ENCODE results near the gene BCHE. TPM values are rescaled to one million over a fixed set of nuclear protein-coding genes. Genes with fewer than 3 reads are reported as not detected.
"Not testable (repeated sequence)": the region's sequence is repeated elsewhere in the genome, so short reads cannot be mapped to it uniquely, and the experiment has no call there.

Gene BCHE
- total and polyA plus RNA-seq, 2 experiments from 2014 or later, result 4.1 to 9.5 TPM

DNA sequence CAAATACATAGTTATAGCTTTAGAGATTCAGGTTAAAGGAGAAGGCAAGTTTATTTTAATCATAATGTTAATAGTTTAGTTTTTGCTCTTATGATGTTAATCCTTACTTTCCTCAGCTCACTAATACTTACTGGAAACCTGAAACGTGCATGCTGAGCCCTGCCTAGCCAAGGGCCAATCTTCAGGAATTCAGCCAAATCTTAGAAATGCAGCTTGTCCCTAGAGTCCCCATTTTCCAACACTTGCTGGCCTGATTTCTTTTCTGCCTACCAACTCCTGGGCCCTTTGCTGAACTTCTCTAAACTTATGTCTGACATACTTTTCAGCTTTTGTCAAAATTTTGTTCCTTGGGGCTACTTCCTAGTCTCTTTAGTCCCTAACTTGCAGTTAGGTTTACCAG is 22.8 kb downstream of the BCHE start:
- no peak overlapping the region for H3K27ac ChIP-seq
- no peaks in the 10 kb centered on the region for H3K4me1 ChIP-seq (ENCODE audit: insufficient read depth)
- H3K36me3 ChIP-seq (replicated peaks; ENCODE audit: insufficient read depth, low read depth), result no peaks in the 10 kb centered on the region
- no peaks in the 10 kb centered on the region for H3K9me2 ChIP-seq (replicated peaks; ENCODE audit: insufficient read depth)
- no peak overlapping the region for H2AFZ ChIP-seq
- no peak for DNase-seq (ENCODE audit: low spot score)
- WGBS (ENCODE audit: low lambda C conversion rate, missing lambda C conversion rate), result 26% methylated on average over 1 of the region's 1 CpG
- no peaks in the 10 kb centered on the region for H3K79me2 ChIP-seq
- no peak overlapping the region for H3K4me2 ChIP-seq
- no peaks in the 10 kb centered on the region for H4K20me1 ChIP-seq (ENCODE audit: insufficient read depth, poor library complexity, severe bottlenecking)
- TF ChIP-seq EZH2 (IDR thresholded peaks at IDR 0.05; ENCODE audit: borderline replicate concordance), result no peak
- no peak for TF ChIP-seq EZH2phosphoT487 (IDR thresholded peaks at IDR 0.05; ENCODE audit: low read depth, severe bottlenecking, unreplicated experiment)
- TF ChIP-seq, protein P1, sequence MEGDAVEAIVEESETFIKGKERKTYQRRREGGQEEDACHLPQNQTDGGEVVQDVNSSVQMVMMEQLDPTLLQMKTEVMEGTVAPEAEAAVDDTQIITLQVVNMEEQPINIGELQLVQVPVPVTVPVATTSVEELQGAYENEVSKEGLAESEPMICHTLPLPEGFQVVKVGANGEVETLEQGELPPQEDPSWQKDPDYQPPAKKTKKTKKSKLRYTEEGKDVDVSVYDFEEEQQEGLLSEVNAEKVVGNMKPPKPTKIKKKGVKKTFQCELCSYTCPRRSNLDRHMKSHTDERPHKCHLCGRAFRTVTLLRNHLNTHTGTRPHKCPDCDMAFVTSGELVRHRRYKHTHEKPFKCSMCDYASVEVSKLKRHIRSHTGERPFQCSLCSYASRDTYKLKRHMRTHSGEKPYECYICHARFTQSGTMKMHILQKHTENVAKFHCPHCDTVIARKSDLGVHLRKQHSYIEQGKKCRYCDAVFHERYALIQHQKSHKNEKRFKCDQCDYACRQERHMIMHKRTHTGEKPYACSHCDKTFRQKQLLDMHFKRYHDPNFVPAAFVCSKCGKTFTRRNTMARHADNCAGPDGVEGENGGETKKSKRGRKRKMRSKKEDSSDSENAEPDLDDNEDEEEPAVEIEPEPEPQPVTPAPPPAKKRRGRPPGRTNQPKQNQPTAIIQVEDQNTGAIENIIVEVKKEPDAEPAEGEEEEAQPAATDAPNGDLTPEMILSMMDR (IDR thresholded peaks at IDR 0.05; ENCODE audit: poor library complexity), result no peak
- H3K4me3 ChIP-seq, result no peak overlapping the region
- no peaks in the 10 kb centered on the region for H3K27me3 ChIP-seq
- H3K9me3 ChIP-seq (ENCODE audit: low read depth), result no peaks in the 10 kb centered on the region

DNA sequence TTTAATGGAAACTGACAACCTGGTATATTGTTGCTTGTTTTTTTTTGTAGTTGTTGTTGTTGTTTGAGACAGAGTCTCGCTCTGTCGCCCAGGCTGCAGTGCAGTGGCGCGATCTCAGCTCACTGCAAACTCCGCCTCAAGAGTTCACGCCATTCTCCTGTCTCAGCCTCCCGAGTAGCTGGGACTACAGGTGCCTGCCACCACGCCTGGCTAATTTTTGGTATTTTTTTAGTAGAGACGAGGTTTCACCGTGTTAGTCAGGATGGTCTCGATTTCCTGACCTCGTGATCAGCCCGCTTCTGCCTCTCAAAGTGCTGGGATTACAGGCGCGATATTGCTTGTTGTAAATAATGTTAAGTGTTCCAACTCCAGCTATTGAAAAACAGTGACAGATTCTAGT is 29.3 kb downstream of the BCHE start:
- H3K4me1 ChIP-seq (ENCODE audit: insufficient read depth); H4K20me1 ChIP-seq (ENCODE audit: insufficient read depth, poor library complexity, severe bottlenecking); H3K4me3 ChIP-seq; H3K9me2 ChIP-seq (replicated peaks; ENCODE audit: insufficient read depth); H3K36me3 ChIP-seq (replicated peaks; ENCODE audit: insufficient read depth, low read depth); H3K27ac ChIP-seq; DNase-seq (ENCODE audit: low spot score); H3K27me3 ChIP-seq; H3K9me3 ChIP-seq (ENCODE audit: low read depth); H3K79me2 ChIP-seq; H2AFZ ChIP-seq; H3K4me2 ChIP-seq: not testable (repeated sequence)
- 97% methylated on average over 15 of the region's 15 CpGs for WGBS (ENCODE audit: low lambda C conversion rate, missing lambda C conversion rate)

GRCh38 chr3:165805946-165806561 is 31.2 kb downstream of the BCHE start:
- WGBS (ENCODE audit: low lambda C conversion rate, missing lambda C conversion rate), result 89% methylated on average over 5 of the region's 5 CpGs
- no peak overlapping the region for H2AFZ ChIP-seq
- no peak overlapping the region for H3K4me2 ChIP-seq
- no peak overlapping the region for H3K27ac ChIP-seq
- H3K9me2 ChIP-seq (replicated peaks; ENCODE audit: insufficient read depth), result no peaks in the 10 kb centered on the region
- TF ChIP-seq EZH2 (IDR thresholded peaks at IDR 0.05; ENCODE audit: borderline replicate concordance), result no peak
- TF ChIP-seq EZH2phosphoT487 (IDR thresholded peaks at IDR 0.05; ENCODE audit: low read depth, severe bottlenecking, unreplicated experiment), result no peak
- TF ChIP-seq, protein P1 (IDR thresholded peaks at IDR 0.05; ENCODE audit: poor library complexity), result no peak
- no peak for DNase-seq (ENCODE audit: low spot score)
- H3K9me3 ChIP-seq (ENCODE audit: low read depth), result no peaks in the 10 kb centered on the region
- H3K4me1 ChIP-seq (ENCODE audit: insufficient read depth), result peaks cover 2% of the 10 kb centered on the region
- no peak overlapping the region for H3K4me3 ChIP-seq
- H4K20me1 ChIP-seq (ENCODE audit: insufficient read depth, poor library complexity, severe bottlenecking), result no peaks in the 10 kb centered on the region
- H3K27me3 ChIP-seq, result no peaks in the 10 kb centered on the region
- no peaks in the 10 kb centered on the region for H3K79me2 ChIP-seq
- H3K36me3 ChIP-seq (replicated peaks; ENCODE audit: insufficient read depth, low read depth), result no peaks in the 10 kb centered on the region

- 83% methylated on average over 1 of the region's 1 CpG for WGBS (ENCODE audit: low lambda C conversion rate, missing lambda C conversion rate)
These were observed 33.8 kb downstream of the BCHE start for GRCh38 chr3:165803471-165803870.

More at GRCh38 chr3:165803471-165803870, 33.8 kb downstream of the BCHE start:
- H3K4me2 ChIP-seq, result no peak overlapping the region
- peaks cover 3% of the 10 kb centered on the region for H3K4me1 ChIP-seq (ENCODE audit: insufficient read depth)
- no peaks in the 10 kb centered on the region for H4K20me1 ChIP-seq (ENCODE audit: insufficient read depth, poor library complexity, severe bottlenecking)
- H3K79me2 ChIP-seq, result no peaks in the 10 kb centered on the region
- TF ChIP-seq EZH2 (IDR thresholded peaks at IDR 0.05; ENCODE audit: borderline replicate concordance) (no peak), EZH2phosphoT487 (IDR thresholded peaks at IDR 0.05; ENCODE audit: low read depth, severe bottlenecking, unreplicated experiment) (no peak)
- TF ChIP-seq, protein P1 (IDR thresholded peaks at IDR 0.05; ENCODE audit: poor library complexity), result no peak
- H3K9me2 ChIP-seq (replicated peaks; ENCODE audit: insufficient read depth), result no peaks in the 10 kb centered on the region
- H2AFZ ChIP-seq, result no peak overlapping the region
- no peak for DNase-seq (ENCODE audit: low spot score)
- H3K9me3 ChIP-seq (ENCODE audit: low read depth), result no peaks in the 10 kb centered on the region
- no peak overlapping the region for H3K4me3 ChIP-seq
- H3K27ac ChIP-seq, result no peak overlapping the region
- no peaks in the 10 kb centered on the region for H3K27me3 ChIP-seq
- H3K36me3 ChIP-seq (replicated peaks; ENCODE audit: insufficient read depth, low read depth), result no peaks in the 10 kb centered on the region

Data from hepatocyte (in vitro differentiated cells).